Mammary microvascular endothelial cell (primary cell): Measurements from ENCODE around the gene RAB31. TPM values are rescaled to one million over a fixed set of nuclear protein-coding genes. Genes with fewer than 3 reads are reported as not detected.

Experiments used
- total RNA-seq: library from RNA; depleted of rRNA; stranded (reverse); fragments of >200 nt; gene quantifications from 2 replicates; pipeline ENCODE4 v1.2.3, GENCODE V29; 2015

The RAB31 gene
- 24.1 and 27.7 TPM in 2 replicates for total RNA-seq

DNA sequence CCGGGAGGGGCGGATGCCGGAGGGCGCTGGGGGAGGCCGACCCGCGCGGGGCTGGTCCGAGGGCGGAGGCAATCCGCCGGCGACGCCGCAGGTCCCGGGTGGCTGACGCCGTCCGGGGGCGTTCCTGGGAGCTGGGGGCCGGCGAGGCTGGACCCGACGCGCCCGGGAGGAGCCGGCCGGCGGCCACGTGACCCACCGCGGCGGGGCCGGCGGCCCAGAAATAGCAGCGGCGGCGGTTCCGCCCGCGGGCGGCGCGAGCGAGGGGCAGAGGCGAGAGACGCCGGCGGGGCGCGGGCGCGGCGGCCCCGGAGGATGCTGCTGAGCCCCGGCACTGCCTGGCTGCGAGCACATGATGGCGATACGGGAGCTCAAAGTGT lies at the start of gene RAB31:
TSS of gene RAB31 (plus strand) at position 245 of the 377 bp plus-strand sequence. CDS start at position 350, 105 bp downstream.

GRCh38 chr18:9885170-9886004 lies 177.3 kb downstream of the RAB31 start, which contains the start of gene TXNDC2:
Gene TXNDC2 (plus strand): TSS chr18:9885973. CDS start chr18:9886681, 708 bp downstream.

Other genes with a start within 250 kb of the RAB31 start
- 81.4 and 85.1 TPM in 2 replicates for gene RALBP1, start 232.8 kb upstream of the RAB31 start, total RNA-seq
- 89.2 and 105 TPM in 2 replicates for gene PPP4R1, start 93.7 kb upstream of the RAB31 start, total RNA-seq
- not detected in 2 replicates for gene TXNDC2, start 177.7 kb downstream of the RAB31 start, total RNA-seq
- gene VAPA, start 205.7 kb downstream of the RAB31 start, total RNA-seq, result 175 and 198 TPM in 2 replicates